ENCODE results near the gene E2F4.

E2F4 gene

GRCh38 chr16:67215706-67216105 lies 23.8 kb downstream of the E2F4 start:
- TF ChIP-seq CTCF (IDR thresholded peaks at IDR 0.05; ENCODE audit: low read depth, low read length, missing control alignments), result no peak
- no peak overlapping the region for H3K27ac ChIP-seq
- no peak for DNase-seq
- no peaks in the 10 kb centered on the region for H3K36me3 ChIP-seq (replicated peaks)
- H3K27me3 ChIP-seq (replicated peaks), result no peaks in the 10 kb centered on the region
- H3K4me3 ChIP-seq (ENCODE audit: low read depth, low read length), result no peak overlapping the region
- in situ Hi-C loops (cut with HindIII; ENCODE audit: low pct_ligation_motif_present, low sequenced_read_pairs), result no loop called here

GRCh38 chr16:67216612-67217490 lies 24.9 kb downstream of the E2F4 start:
- TF ChIP-seq CTCF (IDR thresholded peaks at IDR 0.05; ENCODE audit: low read depth, low read length, missing control alignments), result no peak
- no peaks in the 10 kb centered on the region for H3K27me3 ChIP-seq (replicated peaks)
- no peaks in the 10 kb centered on the region for H3K36me3 ChIP-seq (replicated peaks)
- DNase-seq, result no peak
- H3K27ac ChIP-seq, result no peak overlapping the region
- H3K4me3 ChIP-seq (ENCODE audit: low read depth, low read length), result no peak overlapping the region
- in situ Hi-C loops (cut with HindIII; ENCODE audit: low pct_ligation_motif_present, low sequenced_read_pairs), result no loop called here

DNA sequence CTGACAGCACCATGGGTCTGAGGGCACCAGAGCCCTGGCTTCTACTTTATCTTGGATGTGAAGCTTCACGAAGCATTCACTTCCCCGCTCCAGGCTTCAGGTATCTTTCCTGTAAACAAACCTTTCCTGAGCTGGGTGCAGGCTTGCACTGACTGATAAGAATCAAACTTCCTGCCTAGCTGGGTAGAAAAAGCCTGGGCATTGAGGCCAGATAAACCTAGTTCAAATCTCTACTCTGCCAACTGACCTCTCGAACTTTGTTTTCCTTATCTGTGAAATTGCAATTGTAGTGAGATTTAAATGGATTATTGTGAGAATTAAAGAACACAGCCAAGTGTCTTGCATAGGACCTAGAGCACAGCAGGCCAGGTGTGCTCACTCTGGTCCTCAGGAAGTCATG lies 32.0 kb downstream of the E2F4 start:
- H3K36me3 ChIP-seq (replicated peaks), result peaks cover 10% of the 10 kb centered on the region
- H3K4me3 ChIP-seq (ENCODE audit: low read depth, low read length), result no peak overlapping the region
- no peaks in the 10 kb centered on the region for H3K27me3 ChIP-seq (replicated peaks)
- no peak overlapping the region for H3K27ac ChIP-seq
- no peak for DNase-seq
- in situ Hi-C loops (cut with HindIII; ENCODE audit: low pct_ligation_motif_present, low sequenced_read_pairs), result no loop called here
- TF ChIP-seq CTCF (IDR thresholded peaks at IDR 0.05; ENCODE audit: low read depth, low read length, missing control alignments), result no peak

DNA sequence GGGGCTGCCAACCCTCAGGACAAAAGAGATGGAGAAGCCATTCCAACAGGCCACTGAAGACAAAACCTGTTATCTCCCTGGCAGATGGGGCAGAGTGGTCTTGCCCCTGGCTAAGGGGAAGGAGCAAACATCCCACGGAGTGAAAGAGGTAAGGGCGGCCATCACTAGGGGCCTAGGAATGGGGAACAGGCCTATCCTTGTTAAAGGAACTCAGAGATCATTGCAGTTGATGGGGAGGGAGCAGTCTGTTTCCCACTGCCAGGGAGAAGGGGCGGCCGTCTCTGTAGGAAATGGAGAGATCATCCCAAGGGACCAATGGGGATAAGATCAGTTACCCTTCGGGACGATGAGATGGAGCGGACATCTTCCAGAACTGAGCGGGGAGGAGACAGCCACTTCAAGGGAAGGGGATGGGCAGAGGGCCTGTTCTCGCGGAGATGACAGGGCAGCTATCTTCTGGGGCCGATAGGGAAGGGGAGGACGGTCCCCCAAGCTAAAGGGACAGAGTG lies 34.4 kb downstream of the E2F4 start:
- Histone ChIP-seq H3K27me3 (replicated peaks) (no peaks in the 10 kb centered on the region), H3K36me3 (replicated peaks) (peaks cover 34% of the 10 kb centered on the region), H3K4me3 (ENCODE audit: low read depth, low read length) (peak overlapping the region; percentile 98), H3K27ac (peak overlapping the region; percentile 77)
- DNase-seq, result no peak
- TF ChIP-seq CTCF (IDR thresholded peaks at IDR 0.05; ENCODE audit: low read depth, low read length, missing control alignments), result no peak
- in situ Hi-C loops (cut with HindIII; ENCODE audit: low pct_ligation_motif_present, low sequenced_read_pairs), result no loop called here

DNA sequence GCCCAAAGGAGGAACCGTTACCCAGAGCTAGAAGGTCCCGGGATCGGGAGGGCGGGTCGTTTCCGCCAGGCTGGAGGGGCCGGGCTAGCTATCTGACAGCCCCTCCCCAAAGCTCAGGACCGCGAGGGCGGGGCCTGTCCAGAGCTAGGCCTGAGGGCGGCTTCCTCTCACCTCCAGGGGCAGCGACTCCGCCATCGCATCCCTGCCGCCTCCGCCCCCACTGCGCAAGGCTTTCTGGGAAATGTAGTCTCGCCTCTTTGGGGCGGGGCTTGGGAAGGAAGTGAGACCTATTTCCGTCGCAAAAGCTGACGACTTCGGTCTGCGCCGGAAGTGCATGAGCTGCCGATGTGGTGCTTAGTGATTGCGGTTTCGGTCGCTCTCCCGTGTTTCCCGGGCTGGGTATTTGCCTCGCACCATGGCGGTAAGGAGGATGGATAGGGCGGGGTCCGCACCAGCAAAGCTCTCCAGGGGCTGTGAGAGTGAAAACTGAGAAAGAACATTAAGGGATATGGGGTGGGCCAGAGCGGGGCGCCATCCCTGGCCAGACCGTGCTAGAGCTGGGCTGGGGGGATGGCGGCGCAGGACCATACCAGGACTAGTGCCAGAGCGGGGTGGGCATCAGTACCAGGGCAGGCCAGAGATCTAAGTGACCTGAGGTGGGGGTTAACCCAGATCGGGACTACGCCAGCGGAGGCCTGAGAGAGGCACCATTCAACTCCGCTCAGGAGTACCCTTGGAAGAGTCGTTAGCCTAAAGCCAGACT lies 35.0 kb downstream of the E2F4 start, which contains the start of gene TMEM208:
TMEM208 (plus strand) TSS at position 327 of the 763 bp plus-strand sequence; CDS start at position 416, 89 bp downstream.
- peak within 1 kb of the TSS; percentile 98 for H3K4me3 ChIP-seq (ENCODE audit: low read depth, low read length)
- peaks cover 40% of the 10 kb centered on the region for H3K36me3 ChIP-seq (replicated peaks)
- TF ChIP-seq CTCF (IDR thresholded peaks at IDR 0.05; ENCODE audit: low read depth, low read length, missing control alignments), result peak; percentile 32
- peak within 1 kb of the TSS; percentile 77 for H3K27ac ChIP-seq
- no peaks in the 10 kb centered on the region for H3K27me3 ChIP-seq (replicated peaks)
- in situ Hi-C loops (cut with HindIII; ENCODE audit: low pct_ligation_motif_present, low sequenced_read_pairs), result no loop called here
- DNase-seq, result peak; percentile 98
